Stimulated activated CD8-positive, alpha-beta memory T cell treated with anti-CD3 and anti-CD28 coated beads, Interleukin-2, amount 100 ng/mL, for 1 hour (primary cell): Measurements from ENCODE around the gene SCLT1.
"Not testable (repeated sequence)": the region's sequence is repeated elsewhere in the genome, so short reads cannot be mapped to it uniquely, and the experiment has no call there.

Experiments
- DNase-seq, 2 donors: peaks; one replicate each; pipeline ENCODE4 v3.0.0-alpha.2; 2020; ENCODE audit warnings: low read depth in 2 of 2

SCLT1 gene

DNA sequence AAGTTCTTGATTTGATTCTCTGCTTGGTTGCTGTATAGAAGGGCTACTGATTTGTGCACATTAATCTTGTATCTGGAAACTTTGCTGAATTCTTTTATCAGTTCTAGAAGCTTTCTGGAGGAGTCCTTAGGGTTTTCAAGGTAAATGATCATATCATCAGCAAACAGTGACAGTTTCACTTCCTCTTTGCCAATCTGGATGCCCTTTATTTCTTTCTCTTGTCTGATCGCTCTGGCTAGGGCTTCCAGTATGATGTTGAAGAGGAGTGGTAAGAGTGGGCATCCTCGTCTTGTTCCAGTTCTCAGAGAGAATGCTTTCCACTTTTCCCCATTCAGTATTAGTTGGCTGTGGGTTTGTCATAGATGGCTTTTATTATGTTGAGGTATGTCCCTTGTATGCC lies 23.8 kb downstream of the SCLT1 start:
- DNase-seq: not testable (repeated sequence)

DNA sequence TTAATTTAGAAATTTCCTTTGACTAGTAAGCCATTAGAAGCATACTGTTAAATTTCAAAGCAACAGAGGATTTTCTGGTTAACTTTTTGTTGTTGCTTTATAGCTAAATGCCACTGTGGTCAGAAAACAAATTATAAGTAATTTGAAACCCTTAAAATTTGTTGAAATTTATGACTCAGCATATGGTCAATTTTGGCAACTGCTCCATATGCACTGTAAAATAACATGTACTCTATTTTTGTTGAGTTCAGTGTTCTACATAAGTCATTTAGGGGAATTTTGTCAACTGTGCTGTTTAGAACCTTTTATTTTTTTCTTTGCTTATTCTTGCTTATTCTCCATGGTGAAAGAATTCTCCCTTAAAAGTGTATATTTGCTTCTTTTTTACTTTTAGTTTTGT lies 28.6 kb downstream of the SCLT1 start:
- no peak for DNase-seq

DNA sequence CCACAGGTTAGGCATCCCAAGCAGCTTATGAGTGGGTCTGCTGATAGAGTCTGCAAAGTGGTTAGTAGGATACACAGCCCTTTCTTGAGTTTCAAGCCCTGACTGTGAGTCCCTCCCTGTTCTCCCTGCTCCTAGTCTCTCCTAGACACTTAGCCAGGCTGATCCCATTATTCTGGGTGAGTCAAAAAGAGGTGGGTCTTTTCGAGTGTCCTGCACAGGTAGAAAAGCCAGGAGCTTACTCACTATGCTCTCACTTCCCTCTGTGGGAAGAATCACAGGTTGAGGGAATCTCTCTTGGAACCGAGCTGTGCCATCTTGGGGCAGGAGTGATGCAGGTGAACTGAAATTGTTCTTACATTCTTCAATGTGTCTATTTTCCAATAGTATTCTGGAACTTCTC lies 29.7 kb downstream of the SCLT1 start:
- no peak for DNase-seq

DNA sequence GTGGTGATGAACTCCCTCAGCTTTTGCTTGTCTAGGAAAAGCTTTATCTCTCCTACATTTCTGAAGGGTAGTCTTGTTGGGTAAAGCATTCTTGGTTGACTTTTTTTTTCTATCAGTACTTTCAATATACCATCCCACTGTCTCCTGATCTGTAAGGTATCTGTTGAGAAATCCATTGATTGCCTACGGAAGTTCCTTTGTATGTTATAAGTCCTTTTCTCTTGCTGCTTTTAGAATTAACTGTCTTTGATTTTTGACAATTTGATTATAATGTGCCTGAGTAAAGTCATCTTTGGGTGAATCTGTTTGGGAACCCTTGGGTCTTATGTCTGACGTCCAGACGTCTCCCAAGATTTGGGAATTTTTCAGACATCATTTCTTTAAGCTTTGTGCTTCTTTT lies 30.8 kb downstream of the SCLT1 start:
- DNase-seq: no peak

DNA sequence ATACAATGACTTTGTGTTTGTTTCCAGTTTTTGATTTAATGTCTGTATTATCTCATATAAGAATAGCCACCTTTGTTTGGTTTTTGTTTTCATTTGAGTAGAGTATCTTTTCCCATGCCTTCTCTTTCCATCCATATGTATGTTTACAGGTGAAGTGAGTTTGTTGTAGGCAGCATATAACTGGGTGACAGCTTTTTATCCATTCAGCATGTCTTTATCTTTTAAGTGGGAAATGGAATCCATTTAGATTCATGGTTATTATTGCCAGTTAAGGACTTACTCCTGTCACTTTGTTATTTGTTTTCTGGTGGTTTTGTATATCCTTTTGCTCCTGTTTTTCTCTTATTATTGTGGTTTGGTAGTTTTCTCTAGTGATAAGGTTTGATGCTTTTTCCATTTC lies 34.3 kb downstream of the SCLT1 start:
- no peak for DNase-seq

DNA sequence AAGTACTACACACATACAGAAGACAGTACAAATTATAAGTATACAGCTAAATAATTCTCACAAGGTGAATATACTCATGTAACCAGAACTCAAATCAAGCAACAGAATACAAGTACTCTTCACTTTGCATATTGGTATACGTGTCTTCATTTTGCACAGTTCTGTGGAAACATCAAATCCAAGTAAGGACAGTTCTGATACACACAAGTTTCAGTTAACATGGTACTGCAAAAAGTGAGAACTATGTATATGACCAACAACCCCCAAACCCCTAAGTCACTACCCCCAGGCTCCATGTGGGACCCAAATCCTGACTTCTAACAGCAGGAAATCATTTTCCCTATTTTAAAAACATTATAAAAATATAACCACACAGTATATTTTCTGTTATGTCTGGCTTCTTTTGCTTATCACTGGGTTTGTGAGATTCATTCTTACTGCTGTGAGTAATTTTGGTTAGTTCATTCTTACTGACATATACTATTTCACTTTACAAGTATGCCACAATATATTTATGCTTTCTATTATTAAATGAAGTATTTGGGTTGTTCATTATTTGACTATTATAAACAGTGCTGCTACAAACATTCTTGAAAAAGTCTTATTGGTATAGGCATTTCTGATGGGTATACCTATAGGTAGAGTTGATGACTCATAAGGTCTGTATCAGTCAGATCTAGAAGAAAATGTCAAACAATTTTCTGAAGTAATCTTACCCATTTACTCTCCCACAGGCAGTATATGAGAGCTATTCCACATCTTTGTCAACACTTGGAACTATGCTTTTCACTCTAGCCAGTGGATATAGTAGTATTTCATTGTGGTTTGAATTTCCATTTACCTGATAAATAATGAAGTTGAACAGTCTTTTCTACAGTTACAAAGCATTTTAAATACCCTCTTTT lies 47.0 kb downstream of the SCLT1 start:
- no peak for DNase-seq

DNA sequence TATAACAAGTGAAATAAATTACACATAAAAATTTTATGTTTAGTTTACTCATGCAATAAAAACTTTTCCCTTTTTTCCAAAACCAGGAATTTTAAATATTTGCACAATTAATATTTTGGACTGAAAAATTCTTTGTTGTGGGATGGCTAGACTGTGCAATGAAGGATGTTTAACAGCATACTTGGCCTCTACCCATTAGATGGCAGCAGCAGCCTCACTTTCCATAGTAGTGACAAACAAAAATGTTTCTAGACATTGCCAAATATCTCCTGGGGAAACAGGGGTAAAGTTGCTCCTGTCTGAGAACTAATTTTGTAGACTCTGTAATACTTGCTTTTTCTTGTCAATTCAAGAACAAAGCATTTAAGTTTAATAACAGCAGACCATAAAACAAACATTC lies 49.8 kb downstream of the SCLT1 start:
- DNase-seq: no peak

DNA sequence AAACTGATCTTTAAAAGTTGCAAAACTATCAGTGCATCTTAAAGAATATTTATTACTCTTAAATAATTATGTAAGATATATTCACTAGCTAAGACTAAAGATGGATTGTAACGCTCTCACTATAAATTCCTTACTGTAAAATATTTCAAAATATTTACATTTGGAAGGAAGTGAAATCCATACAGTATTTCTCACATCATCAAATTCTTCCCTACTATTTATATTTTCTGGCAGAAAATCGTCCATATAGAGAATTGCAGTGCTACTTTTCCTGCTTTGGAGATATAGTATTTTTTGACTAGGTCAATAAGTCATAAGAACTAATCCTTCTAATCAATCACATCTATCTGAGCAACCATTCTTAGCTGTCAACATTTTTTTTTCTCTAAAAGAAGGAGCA lies 52.9 kb downstream of the SCLT1 start:
- no peak for DNase-seq

DNA sequence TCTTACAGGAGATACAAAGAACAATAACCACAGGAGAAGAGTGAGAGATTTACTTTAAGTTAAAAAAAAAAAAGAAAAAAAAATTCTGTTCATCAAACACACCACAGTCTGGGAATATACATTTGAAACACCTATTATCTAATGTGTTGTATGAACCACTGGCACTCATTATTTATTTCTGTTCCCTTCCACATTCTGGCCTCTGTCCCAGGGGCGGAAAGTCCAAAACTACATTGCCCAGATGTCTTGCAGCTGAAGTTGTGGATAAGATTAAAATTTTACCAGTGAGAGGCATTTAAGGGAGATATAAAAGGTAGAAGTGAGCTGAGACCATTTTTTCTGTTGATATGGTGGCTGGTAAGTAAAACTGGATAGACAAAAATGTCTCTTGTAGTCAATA lies 56.2 kb downstream of the SCLT1 start:
- DNase-seq: no peak

DNA sequence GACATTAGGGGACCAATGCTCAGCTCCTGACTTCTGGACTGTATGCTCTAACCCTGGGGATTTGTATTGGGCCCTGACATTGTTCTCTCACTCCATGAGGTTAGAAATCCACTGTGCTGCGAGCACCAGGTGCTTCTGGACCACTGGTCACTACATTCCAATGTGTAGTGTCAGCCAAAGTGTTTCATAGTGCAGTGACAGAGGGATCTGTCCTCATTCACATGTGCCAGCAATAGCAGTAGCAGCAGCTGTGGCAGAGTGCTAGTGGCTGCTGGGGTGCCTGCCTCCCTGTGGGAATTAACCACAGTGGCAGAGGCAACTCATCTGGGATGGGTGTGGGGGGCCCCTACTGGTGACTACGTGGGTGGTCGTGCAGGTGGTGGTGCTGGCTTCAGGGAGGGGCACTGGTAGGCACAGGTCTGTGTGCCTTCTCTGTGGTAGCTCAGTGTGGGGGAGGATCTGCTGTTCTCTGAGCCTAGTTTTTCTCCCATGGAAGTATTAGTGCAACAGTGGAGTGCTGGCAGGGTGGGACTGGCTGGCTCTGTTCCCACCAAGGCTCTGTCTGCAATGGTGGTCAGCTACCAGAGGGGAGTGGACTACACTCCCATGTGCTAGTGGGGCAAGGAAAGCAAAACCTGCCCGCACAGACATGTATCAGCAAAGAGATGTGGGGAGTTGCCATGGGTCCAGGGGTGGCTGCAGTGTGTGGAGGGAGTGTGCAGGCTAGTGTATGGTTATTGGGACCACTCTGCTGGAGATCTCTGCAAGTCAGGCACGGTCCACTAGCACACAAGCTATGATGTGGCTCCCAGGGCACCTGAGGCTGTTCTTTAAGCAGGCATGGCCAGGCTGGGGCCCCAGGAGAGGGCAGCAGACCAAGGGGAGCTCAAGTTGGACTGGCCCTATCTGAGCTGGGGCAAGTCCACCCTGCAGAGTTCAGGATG lies 78.5 kb downstream of the SCLT1 start:
- no peak for DNase-seq

DNA sequence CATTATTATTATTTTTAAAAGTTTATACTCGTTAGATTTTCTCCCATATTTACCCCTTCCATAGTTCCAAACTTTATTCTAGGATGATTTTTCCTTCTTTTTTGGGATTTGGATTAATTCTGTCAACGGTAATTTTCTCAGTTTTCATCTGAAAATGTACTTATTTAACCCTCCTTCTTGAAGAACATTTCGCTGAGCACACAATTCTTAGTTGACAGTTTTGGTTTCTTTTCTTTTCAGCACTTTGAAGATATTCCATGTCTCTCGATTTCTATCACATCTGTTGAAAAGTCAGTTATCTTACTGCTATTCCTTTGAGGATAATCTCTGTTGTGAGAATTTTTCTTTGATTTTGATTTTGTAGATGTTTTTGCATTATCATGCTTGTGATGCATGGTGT lies 85.2 kb downstream of the SCLT1 start:
- no peak for DNase-seq

DNA sequence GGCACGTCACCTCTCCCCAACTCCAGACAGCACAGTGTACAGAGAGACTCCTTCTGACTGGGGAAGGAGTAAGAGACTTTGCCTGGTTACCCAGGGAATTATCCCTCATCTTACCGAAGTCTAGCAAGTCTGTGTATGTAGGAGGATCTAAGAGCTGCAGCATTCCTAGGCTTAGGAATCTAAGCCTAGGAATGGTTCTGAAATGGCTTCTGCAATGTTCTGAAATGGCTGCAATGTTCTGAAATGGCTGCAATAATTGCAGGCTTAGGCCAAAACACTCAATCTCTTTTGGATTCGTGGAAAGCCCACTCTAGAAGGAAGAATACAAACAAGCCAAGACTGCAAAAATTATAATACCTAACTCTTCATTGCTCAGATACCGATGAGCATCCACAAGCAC lies 106.4 kb downstream of the SCLT1 start:
- DNase-seq: no peak

DNA sequence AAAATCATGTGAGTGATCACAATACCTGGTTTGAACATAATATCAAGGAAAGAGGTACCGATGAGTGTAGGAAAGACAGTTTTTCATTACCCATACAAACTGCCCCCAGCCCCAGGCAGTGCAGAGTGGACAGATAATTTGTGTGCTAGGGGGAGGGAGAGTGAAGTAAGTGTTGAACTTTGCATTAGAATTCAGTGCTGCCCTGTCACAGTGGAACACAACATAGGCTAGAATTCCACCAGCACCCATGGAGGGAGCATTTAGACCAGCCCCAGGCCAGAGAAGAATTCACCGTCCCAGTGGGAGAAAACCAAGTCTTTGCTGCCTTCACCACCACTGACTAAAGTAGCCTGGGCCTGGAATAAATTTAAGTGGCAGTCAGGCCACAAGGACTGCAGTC lies 107.3 kb downstream of the SCLT1 start:
- no peak for DNase-seq

DNA sequence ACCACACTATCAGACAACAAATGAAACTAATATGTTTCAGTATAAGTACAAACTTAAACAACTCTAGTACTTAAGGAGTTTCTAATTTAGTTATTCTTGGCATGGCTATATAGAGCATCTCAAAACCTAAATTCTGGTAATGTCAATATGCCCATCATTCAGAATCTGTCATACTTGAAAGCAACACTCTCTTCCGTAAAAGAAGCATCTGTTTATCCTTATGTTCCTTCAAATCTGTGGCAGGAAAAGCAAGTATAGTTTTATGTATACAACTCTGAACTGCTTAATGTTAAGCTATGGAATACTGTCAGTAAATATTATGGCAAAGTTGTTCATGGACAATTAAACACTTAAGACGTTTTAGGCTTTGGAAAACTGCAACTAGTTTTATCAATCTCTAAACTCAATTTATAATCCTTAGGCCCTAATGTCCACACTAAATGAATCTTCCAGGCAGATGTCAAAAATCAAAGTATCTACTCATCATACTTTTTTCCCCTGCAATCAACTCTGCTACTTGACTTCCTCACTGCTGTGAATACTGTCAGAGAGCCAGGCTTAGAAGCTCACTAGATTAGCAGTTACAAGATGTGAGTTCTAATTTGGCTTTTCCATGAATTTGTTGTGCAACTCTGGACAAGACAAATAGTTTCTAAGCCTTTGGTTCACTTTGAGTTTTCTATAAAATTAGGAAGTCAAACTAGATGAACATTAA lies 109.4 kb downstream of the SCLT1 start:
- DNase-seq: no peak

DNA sequence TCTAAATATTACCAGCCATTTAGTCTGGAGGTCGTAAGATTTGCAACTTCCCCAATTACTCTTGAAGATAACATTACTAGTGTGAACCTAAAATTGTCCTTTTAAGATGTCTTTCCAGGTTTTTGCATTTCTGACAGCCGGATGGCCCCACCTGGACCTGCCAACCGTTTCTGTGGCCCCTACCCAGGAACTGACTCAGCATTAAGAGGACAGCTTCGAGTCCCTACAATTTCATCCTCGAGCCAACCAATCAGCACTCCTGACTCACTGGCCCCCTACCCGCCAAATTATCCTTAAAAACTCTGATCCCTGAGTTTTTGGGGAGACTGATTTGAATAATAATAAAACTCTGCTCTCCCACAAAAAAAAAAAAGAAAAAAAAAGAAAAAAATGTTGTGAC lies 112.0 kb downstream of the SCLT1 start:
- DNase-seq: no peak

DNA sequence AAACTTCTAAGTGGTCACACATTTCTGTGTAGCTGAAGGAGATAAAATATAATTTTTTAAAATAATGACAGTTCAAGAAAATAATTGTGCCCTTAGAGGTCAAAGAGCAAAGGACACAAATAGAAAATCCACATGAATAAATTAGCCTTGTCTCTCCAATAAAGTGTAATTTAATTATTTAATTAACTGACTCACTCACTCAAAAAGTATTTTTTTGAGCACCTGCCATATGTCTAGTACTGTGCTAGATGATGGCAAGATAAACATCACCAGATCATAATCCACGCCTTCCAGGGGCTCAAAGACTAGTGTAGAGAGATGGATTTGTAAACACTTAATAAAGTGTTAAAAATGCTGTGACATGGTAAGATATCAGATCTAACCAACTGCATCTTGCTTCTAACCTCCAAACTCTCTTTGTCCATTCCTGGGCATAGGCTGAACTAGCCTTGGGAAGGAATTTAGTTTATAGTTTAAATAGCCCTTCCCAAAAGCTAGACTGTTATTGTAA lies 112.5 kb downstream of the SCLT1 start:
- no peak for DNase-seq

DNA sequence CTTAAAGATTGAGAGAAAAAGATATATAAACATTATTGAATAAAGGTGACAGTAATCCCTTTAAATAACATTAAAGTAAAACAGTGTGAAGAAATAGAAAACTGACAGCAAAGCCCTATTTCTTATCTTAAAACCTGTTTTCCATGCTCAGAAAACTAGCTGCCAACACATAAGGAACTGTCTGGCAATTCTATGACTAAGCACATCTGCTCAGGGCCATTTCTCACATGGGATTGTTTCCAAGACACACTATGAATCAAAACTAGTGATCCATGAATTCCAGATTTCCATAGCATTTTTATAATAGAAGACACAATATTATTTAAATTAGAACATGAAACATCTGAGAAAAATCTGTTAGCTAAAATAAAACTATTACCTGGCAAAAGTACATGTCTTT lies 113.4 kb downstream of the SCLT1 start:
- no peak for DNase-seq

DNA sequence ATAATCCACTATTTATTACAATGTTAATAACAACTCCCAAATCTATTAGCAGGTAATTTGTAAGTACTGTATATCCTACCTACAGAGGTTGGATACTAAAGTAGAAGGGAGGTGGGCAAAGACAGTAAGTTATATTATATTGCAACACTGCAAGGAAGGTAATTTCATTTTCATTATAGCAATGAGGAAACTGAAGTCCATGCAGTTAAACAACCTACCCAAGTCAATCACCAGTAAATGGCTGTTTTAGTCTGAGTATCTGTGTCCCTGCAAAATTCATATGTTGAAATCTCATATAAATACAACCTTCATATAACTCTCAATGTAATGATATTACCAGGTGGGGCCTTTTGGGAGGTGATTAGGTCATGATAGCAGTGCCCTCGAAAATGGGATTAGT lies 114.4 kb downstream of the SCLT1 start:
- no peak for DNase-seq

DNA sequence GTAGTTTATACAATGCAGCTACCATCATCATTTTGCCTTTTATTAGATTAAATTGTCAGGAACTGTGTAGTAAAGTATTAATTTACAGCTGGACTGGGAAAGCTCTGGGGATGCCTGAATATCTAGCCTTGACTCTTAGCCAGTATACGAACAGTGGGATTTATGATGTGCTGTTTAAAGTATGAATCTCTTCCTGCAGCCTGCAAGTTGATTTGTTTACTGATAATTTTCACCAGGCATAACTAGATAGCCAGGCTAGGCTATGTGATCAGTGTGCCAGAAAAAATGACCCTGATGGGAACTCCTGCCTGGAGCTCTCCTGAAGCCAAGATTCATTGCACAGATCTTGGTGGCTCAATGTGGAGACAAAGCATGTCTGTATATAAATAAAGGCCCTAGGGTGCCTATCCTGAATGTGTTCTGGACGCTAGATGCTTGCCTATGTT lies 119.2 kb downstream of the SCLT1 start:
- DNase-seq: no peak

DNA sequence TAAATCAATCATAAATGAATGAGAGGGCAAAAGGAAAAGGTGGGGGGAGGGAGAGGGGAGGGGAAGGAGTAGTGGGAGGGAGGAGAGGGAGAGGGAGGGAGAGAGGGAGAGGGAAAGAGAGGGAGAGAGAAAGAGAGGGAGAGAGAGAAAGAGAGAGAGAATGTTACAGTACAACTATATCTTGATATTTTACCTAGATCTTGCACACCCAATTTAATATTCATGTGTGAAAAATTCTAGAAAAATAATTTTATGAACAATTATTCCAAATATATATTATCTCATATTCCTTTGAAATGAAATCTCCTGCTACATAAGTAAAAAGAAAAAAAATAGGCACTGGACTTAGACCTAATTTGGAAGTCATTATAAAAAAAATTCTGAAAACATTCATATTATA lies 120.0 kb downstream of the SCLT1 start:
- DNase-seq: no peak

DNA sequence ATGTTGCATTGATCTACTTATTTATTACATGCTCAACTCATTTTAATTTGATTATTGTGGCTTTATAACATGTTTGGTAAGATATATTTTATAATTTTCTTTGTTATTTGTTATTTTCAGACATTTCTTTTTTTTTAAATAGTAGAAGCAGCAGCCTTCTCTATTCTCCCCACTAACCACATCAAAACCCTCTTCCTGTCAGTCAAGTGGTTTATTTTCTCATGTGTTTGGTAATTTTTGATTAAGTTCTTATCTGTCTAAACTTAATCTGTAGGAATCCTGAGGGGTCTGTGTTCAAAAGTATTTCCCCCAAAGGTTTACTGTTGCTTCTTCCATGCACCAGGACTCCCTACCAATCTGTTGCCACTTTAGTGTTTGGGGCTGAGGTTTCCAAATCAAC lies 131.9 kb downstream of the SCLT1 start:
- DNase-seq: no peak

DNA sequence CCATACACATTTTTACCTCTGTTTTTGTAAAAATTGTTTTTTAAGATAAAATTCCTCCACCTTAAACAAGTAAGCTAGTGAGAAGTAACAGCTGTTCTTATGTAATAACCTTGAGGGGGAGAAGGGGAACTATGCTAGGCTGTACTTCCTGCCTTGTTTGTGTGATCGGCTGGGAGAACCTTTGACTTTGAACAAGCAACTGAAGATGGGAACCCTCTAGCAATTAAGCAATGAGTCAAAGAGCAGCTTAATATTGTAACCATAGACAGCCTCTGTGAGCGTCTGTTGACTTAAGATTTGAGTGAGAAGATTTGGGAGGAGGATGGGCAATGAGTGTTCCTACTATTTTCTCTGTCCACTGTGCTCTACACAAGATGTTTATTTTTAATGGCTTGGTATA lies 135.1 kb downstream of the SCLT1 start:
- no peak for DNase-seq
